ENCODE measurements around the gene KCNK3. TPM values are rescaled to one million over a fixed set of nuclear protein-coding genes. Genes with fewer than 3 reads are reported as not detected.

Gene KCNK3
- total RNA-seq: 3.7 and 8.2 TPM in 2 replicates

DNA sequence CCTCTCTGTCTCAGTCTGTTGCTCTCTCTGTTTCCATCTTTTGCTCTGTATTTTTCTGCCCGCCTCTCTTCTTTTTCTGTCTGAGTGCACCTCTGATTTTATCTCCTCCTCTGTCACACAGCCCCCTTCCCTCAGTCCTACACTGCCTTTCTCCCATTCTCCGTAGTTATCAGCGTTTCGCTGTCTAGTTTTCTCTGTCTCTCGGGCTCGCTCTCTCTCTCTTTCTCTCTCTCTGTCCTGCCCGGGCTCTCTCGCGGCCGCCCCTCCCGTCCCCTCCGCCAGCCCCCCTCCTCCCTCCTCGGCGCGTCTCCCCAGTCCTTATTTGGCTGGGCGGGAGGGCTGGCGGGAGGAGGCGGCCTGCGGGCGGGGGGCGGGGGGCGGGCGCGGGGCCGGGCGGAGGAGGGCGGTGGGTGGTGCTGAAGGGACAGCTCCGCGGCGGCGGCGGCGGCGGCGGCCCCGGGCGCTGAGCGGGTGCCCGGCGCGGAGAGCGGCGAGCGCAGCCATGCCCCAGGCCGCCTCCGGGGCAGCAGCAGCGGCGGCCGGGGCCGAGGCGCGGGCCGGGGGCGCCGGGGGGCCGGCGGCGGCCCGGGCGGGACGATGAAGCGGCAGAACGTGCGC lies at the start of gene KCNK3:
KCNK3 (plus strand) TSS at position 444 of the 618 bp plus-strand sequence; CDS start at position 598, 154 bp downstream.

DNA sequence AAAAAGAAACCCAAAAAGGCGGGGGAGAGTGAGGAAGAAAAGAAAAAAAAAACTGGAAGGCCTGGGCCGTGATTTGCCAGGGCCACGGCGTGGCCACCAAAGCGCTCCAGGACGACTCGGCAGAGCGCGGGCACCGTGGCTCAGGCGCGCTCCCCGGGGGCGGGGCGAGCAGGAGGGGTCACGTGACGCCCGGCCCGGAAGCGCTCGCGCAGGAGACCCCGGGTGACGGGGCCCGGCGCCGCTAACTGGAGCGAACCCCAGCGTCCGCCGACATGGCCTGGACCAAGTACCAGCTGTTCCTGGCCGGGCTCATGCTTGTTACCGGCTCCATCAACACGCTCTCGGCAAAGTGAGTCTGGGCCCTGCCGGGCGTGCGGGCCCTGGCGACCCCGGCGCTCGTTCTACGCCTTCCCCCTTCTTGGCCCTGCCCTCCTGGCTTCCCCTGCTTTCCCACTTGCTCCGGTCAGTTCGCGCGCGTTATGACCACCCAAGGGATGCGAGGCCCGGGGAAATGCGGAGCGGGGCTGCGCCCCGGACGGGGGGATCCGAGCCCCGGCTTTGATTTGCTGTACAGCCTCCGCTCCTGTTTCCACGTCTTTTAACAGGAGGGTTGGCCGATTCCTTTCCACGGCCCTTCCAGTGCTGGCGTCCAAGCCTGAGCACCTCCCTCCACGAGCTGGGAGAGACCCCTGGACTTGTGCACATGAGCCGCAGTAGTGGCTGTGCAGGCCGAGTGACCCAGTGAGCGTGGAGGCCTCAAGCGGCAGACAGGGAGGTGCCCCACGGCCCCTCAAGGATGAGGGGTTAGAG lies 71.8 kb downstream of the KCNK3 start, which contains the start of gene SLC35F6:
SLC35F6 (plus strand) TSS at position 207 of the 810 bp plus-strand sequence; CDS start at position 273, 66 bp downstream.

Other genes starting within 250 kb of the KCNK3 start
- not detected in 2 replicates for gene OTOF, start 214.6 kb upstream of the KCNK3 start, total RNA-seq
- gene CIB4, start 51.4 kb upstream of the KCNK3 start, total RNA-seq: not detected in 2 replicates
- gene SLC35F6, start 71.6 kb downstream of the KCNK3 start, total RNA-seq: 26.7 and 27.1 TPM in 2 replicates
- 4.2 and 9.0 TPM in 2 replicates for gene CENPA, start 93.3 kb downstream of the KCNK3 start, total RNA-seq
- not detected in 2 replicates for gene DPYSL5, start 155.4 kb downstream of the KCNK3 start, total RNA-seq